ENCODE results near the gene PHF21B. TPM values are rescaled to one million over a fixed set of nuclear protein-coding genes. Genes with fewer than 3 reads are reported as not detected.

Gene PHF21B
- total RNA-seq, 2 experiments from 2014 or later: not detected

- Mint-ChIP-seq H3K4me3 (no peak overlapping the region), H3K27me3 (ENCODE audit: low read depth) (peaks cover 60% of the 10 kb centered on the region), H3K36me3 (ENCODE audit: low read depth) (no peaks in the 10 kb centered on the region), H3K4me1 (ENCODE audit: low read depth) (peaks cover 15% of the 10 kb centered on the region), H3K27ac (no peak overlapping the region), H3K9me3 (no peaks in the 10 kb centered on the region)
- no peak for DNase-seq
- intact Hi-C loops (cut with micrococcal nuclease): no loop called here
- CTCF ChIA-PET: interaction anchor here (1.3 kb wide), 1 partner anchor 87 kb away, joined by 3 read pairs; no protein-coding TSS in a partner anchor
Measured at GRCh38 chr22:45008751-45009605, 827 bp downstream of the PHF21B start.

GRCh38 chr22:45008186-45008681, 1.6 kb downstream of the PHF21B start:
- H3K4me1 Mint-ChIP-seq (ENCODE audit: low read depth): peaks cover 15% of the 10 kb centered on the region
- intact Hi-C loops (cut with micrococcal nuclease): no loop called here
- H3K27me3 Mint-ChIP-seq (ENCODE audit: low read depth): peaks cover 61% of the 10 kb centered on the region
- no peaks in the 10 kb centered on the region for H3K9me3 Mint-ChIP-seq
- H3K36me3 Mint-ChIP-seq (ENCODE audit: low read depth): no peaks in the 10 kb centered on the region
- CTCF ChIA-PET: interaction anchor here (0.6 to 1.3 kb wide), 2 partner anchors 88 to 155 kb away, joined by 3 read pairs; partner anchors contain the start of gene NUP50
- DNase-seq: peak; percentile 12
- H3K4me3 Mint-ChIP-seq: no peak overlapping the region
- H3K27ac Mint-ChIP-seq: no peak overlapping the region

- Mint-ChIP-seq H3K36me3 (ENCODE audit: low read depth) (no peaks in the 10 kb centered on the region), H3K4me1 (ENCODE audit: low read depth) (peaks cover 15% of the 10 kb centered on the region), H3K27ac (no peak overlapping the region), H3K27me3 (ENCODE audit: low read depth) (peaks cover 64% of the 10 kb centered on the region), H3K4me3 (no peak overlapping the region), H3K9me3 (no peaks in the 10 kb centered on the region)
- peak; percentile 30 for DNase-seq
- intact Hi-C loops (cut with micrococcal nuclease): no loop called here
- CTCF ChIA-PET: interaction anchor here (0.6 to 1.3 kb wide), 3 partner anchors 89 to 158 kb away, joined by 3 read pairs; partner anchors contain the start of gene NUP50
Measured at GRCh38 chr22:45007391-45008185, 2.2 kb downstream of the PHF21B start.

- H3K27me3 Mint-ChIP-seq (ENCODE audit: low read depth): peaks cover 62% of the 10 kb centered on the region
- no peak overlapping the region for H3K4me3 Mint-ChIP-seq
- CTCF ChIA-PET: interaction anchor here (0.6 kb wide), 2 partner anchors 158 to 169 kb away, joined by 3 read pairs; no protein-coding TSS in a partner anchor
- no peaks in the 10 kb centered on the region for H3K36me3 Mint-ChIP-seq (ENCODE audit: low read depth)
- intact Hi-C loops (cut with micrococcal nuclease): no loop called here
- no peaks in the 10 kb centered on the region for H3K9me3 Mint-ChIP-seq
- peaks cover 15% of the 10 kb centered on the region for H3K4me1 Mint-ChIP-seq (ENCODE audit: low read depth)
- no peak overlapping the region for H3K27ac Mint-ChIP-seq
- no peak for DNase-seq
Measured at GRCh38 chr22:45006964-45007390, 2.8 kb downstream of the PHF21B start.

GRCh38 chr22:45006111-45006963, 3.5 kb downstream of the PHF21B start:
- CTCF ChIA-PET: interaction anchor here (0.6 kb wide), 2 partner anchors 159 to 168 kb away, joined by 3 read pairs; no protein-coding TSS in a partner anchor
- no peak for DNase-seq
- Mint-ChIP-seq H3K4me1 (ENCODE audit: low read depth) (peaks cover 15% of the 10 kb centered on the region), H3K4me3 (no peak overlapping the region), H3K9me3 (no peaks in the 10 kb centered on the region), H3K27me3 (ENCODE audit: low read depth) (peaks cover 58% of the 10 kb centered on the region), H3K27ac (no peak overlapping the region), H3K36me3 (ENCODE audit: low read depth) (no peaks in the 10 kb centered on the region)
- intact Hi-C loops (cut with micrococcal nuclease): no loop called here

- peaks cover 6% of the 10 kb centered on the region for H3K4me1 Mint-ChIP-seq (ENCODE audit: low read depth)
- DNase-seq: no peak
- H3K27me3 Mint-ChIP-seq (ENCODE audit: low read depth): peaks cover 50% of the 10 kb centered on the region
- CTCF ChIA-PET: no interaction called here
- H3K27ac Mint-ChIP-seq: no peak overlapping the region
- no peaks in the 10 kb centered on the region for H3K36me3 Mint-ChIP-seq (ENCODE audit: low read depth)
- no peaks in the 10 kb centered on the region for H3K9me3 Mint-ChIP-seq
- intact Hi-C loops (cut with micrococcal nuclease): no loop called here
- no peak overlapping the region for H3K4me3 Mint-ChIP-seq
Measured at GRCh38 chr22:45001653-45002052, 8.2 kb downstream of the PHF21B start.

- Mint-ChIP-seq H3K27me3 (ENCODE audit: low read depth) (peaks cover 37% of the 10 kb centered on the region), H3K4me1 (ENCODE audit: low read depth) (no peaks in the 10 kb centered on the region), H3K27ac (no peak overlapping the region)
Measured at GRCh38 chr22:45000330-45000729, 9.5 kb downstream of the PHF21B start.

GRCh38 chr22:44999687-45000086, 10.1 kb downstream of the PHF21B start:
- CTCF ChIA-PET: interaction anchor here (0.5 kb wide), 1 partner anchor 95 kb away, joined by 6 read pairs; no protein-coding TSS in a partner anchor
- no peak for DNase-seq
- intact Hi-C loops (cut with micrococcal nuclease): no loop called here
- H3K9me3 Mint-ChIP-seq: no peaks in the 10 kb centered on the region
- H3K27me3 Mint-ChIP-seq (ENCODE audit: low read depth): peaks cover 30% of the 10 kb centered on the region
- no peak overlapping the region for H3K4me3 Mint-ChIP-seq
- H3K4me1 Mint-ChIP-seq (ENCODE audit: low read depth): no peaks in the 10 kb centered on the region
- H3K27ac Mint-ChIP-seq: no peak overlapping the region
- no peaks in the 10 kb centered on the region for H3K36me3 Mint-ChIP-seq (ENCODE audit: low read depth)

More at GRCh38 chr22:45000330-45000729, 9.5 kb downstream of the PHF21B start:
- H3K4me3 Mint-ChIP-seq: no peak overlapping the region
- no peaks in the 10 kb centered on the region for H3K9me3 Mint-ChIP-seq
- DNase-seq: no peak
- no peaks in the 10 kb centered on the region for H3K36me3 Mint-ChIP-seq (ENCODE audit: low read depth)
- CTCF ChIA-PET: interaction anchor here (0.5 kb wide), 1 partner anchor 94 kb away, joined by 6 read pairs; no protein-coding TSS in a partner anchor
- intact Hi-C loops (cut with micrococcal nuclease): no loop called here

GRCh38 chr22:44999231-44999630, 10.6 kb downstream of the PHF21B start:
- Mint-ChIP-seq H3K36me3 (ENCODE audit: low read depth) (no peaks in the 10 kb centered on the region), H3K27me3 (ENCODE audit: low read depth) (peaks cover 27% of the 10 kb centered on the region), H3K4me3 (no peak overlapping the region), H3K27ac (peak overlapping the region; percentile 2), H3K4me1 (ENCODE audit: low read depth) (no peaks in the 10 kb centered on the region), H3K9me3 (no peaks in the 10 kb centered on the region)
- CTCF ChIA-PET: no interaction called here
- intact Hi-C loops (cut with micrococcal nuclease): no loop called here
- no peak for DNase-seq

- intact Hi-C loops (cut with micrococcal nuclease): no loop called here
- no peak overlapping the region for H3K27ac Mint-ChIP-seq
- no peak for DNase-seq
- no peak overlapping the region for H3K4me3 Mint-ChIP-seq
- peaks cover 23% of the 10 kb centered on the region for H3K27me3 Mint-ChIP-seq (ENCODE audit: low read depth)
- CTCF ChIA-PET: no interaction called here
- H3K4me1 Mint-ChIP-seq (ENCODE audit: low read depth): no peaks in the 10 kb centered on the region
- no peaks in the 10 kb centered on the region for H3K36me3 Mint-ChIP-seq (ENCODE audit: low read depth)
- no peaks in the 10 kb centered on the region for H3K9me3 Mint-ChIP-seq
Measured at GRCh38 chr22:44998296-44998695, 11.5 kb downstream of the PHF21B start.

- intact Hi-C loops (cut with micrococcal nuclease): no loop called here
- H3K4me3 Mint-ChIP-seq: no peak overlapping the region
- H3K27me3 Mint-ChIP-seq (ENCODE audit: low read depth): peaks cover 12% of the 10 kb centered on the region
- H3K27ac Mint-ChIP-seq: no peak overlapping the region
- CTCF ChIA-PET: no interaction called here
- H3K4me1 Mint-ChIP-seq (ENCODE audit: low read depth): no peaks in the 10 kb centered on the region
- H3K9me3 Mint-ChIP-seq: no peaks in the 10 kb centered on the region
- no peaks in the 10 kb centered on the region for H3K36me3 Mint-ChIP-seq (ENCODE audit: low read depth)
- no peak for DNase-seq
Measured at GRCh38 chr22:44997060-44997459, 12.7 kb downstream of the PHF21B start.

All from activated naive CD4-positive, alpha-beta T cell treated with anti-CD3 and anti-CD28 coated beads for 36 hours (primary cell).